Measurements from ENCODE around the gene RNASE13.

- TF ChIP-seq POLR2A (IDR thresholded peaks at IDR 0.05) (no peak), POLR2AphosphoS5 (IDR thresholded peaks at IDR 0.05) (no peak), CTCF (IDR thresholded peaks at IDR 0.05) (peak; percentile 58 to 80 (median 65))
Observed at GRCh38 chr14:21068521-21069387, 34.1 kb upstream of the RNASE13 start.
